B cell (primary cell): ENCODE data around the gene MPZL3.

ENCODE experiments used
- EZH2 ChIP-seq: IDR thresholded peaks from 2 replicates; pipeline ENCODE4 v1.6.1; 2012; ENCODE audit warnings: borderline replicate concordance, low read depth, mild to moderate bottlenecking, moderate library complexity, low read length; ENCODE audit not compliant: insufficient read depth, poor library complexity, severe bottlenecking
- TF ChIP-seq, protein P1 (sequence below): fragments of 200-600 bp; IDR thresholded peaks from one replicate; pipeline ENCODE4 v1.8.0; 2022; ENCODE audit warnings: antibody characterized with exemption, mild to moderate bottlenecking

- TF ChIP-seq, protein P1, sequence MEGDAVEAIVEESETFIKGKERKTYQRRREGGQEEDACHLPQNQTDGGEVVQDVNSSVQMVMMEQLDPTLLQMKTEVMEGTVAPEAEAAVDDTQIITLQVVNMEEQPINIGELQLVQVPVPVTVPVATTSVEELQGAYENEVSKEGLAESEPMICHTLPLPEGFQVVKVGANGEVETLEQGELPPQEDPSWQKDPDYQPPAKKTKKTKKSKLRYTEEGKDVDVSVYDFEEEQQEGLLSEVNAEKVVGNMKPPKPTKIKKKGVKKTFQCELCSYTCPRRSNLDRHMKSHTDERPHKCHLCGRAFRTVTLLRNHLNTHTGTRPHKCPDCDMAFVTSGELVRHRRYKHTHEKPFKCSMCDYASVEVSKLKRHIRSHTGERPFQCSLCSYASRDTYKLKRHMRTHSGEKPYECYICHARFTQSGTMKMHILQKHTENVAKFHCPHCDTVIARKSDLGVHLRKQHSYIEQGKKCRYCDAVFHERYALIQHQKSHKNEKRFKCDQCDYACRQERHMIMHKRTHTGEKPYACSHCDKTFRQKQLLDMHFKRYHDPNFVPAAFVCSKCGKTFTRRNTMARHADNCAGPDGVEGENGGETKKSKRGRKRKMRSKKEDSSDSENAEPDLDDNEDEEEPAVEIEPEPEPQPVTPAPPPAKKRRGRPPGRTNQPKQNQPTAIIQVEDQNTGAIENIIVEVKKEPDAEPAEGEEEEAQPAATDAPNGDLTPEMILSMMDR: no peak
- no peak for TF ChIP-seq EZH2
Observed at GRCh38 chr11:118209033-118209432, 43.1 kb downstream of the MPZL3 start.
